Stimulated activated CD4-positive, alpha-beta T cell treated with anti-CD3 and anti-CD28 coated beads, Interleukin-15, amount 100 ng/mL, for 1 hour (primary cell): ENCODE data around the gene AMMECR1.

Source experiments
- DNase-seq, 2 donors: peaks; one replicate each; pipeline ENCODE4 v3.0.0-alpha.2; 2020; ENCODE audit warnings: low read depth in 1 of 2, low spot score in 1 of 2

Gene AMMECR1

GRCh38 chrX:110213183-110213582 is 104.7 kb downstream of the AMMECR1 start:
- no peak for DNase-seq

DNA sequence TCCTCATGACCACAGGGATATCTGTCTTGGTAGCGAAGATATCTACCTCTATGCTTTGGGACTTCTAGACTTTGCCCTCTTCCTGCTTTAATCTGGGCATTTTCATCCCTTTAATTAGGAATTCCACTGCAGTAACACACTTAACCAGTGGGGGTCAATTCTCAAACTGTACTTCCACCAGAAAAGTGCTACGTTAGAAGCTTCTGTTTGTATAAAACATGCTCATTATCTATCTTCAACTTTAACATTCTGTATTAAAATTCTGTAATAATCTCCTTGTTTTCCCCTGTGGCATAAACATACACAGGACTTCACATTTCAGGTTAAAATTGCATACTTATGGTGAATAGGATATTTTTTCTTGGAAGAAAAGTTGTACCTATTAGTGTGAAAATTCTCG is 105.6 kb downstream of the AMMECR1 start:
- no peak for DNase-seq

- DNase-seq = no peak
These were observed 106.5 kb downstream of the AMMECR1 start for GRCh38 chrX:110211340-110211739.

DNA sequence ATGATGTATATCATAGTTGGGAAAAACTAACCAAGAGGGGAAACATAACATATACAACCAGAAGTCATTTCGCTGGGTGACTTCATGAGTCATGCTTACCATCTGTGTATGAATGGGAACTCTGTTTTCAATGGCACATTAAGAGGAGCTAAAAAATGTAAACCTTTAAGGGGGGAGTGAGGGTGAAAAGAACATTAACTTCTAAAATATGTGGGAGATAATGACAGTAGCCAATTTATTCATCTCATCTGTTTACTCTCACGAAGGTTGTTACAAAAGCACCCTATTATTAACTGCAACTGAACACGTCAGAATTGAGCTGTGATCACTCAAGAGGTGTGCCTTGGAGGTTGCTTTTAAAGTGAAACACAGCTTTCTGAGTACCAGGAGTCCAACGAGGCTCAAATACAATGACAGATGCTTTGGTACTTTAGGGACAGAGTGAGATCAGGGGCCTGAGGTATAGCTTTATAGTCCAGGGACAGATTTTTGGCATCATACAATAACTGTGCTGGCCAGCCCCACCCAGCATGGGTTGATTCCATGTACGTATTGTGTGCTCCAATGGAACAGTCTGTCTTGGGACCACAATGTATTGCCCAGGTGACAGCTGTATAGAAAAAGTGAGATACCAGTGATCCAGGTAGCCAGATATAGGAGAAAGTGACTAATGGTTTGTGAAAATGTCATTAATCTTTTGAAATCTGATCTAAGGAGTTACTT is 107.3 kb downstream of the AMMECR1 start:
- no peak for DNase-seq

DNA sequence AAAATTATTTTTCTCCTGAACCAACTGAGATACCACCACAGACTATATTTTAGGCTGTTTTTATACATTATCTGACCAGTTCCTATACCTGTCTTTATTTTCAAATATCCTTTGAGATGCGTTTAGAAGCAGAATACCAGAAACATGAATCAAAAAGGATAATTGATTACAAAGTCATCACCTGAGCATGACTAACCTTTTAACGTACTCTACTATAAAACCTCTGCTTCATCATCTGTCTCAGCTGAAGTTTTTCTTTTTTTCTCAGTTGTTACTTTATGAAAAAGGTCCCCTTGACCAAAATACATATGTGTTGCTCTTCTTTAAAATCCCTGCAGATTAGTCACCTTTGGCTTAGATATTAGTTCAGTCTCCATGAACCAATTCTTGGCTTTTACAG is 109.8 kb downstream of the AMMECR1 start:
- DNase-seq = no peak

- no peak for DNase-seq
These were observed 112.9 kb downstream of the AMMECR1 start for GRCh38 chrX:110204986-110205385.

- no peak for DNase-seq
These were observed 116.1 kb downstream of the AMMECR1 start for GRCh38 chrX:110201799-110202198.

DNA sequence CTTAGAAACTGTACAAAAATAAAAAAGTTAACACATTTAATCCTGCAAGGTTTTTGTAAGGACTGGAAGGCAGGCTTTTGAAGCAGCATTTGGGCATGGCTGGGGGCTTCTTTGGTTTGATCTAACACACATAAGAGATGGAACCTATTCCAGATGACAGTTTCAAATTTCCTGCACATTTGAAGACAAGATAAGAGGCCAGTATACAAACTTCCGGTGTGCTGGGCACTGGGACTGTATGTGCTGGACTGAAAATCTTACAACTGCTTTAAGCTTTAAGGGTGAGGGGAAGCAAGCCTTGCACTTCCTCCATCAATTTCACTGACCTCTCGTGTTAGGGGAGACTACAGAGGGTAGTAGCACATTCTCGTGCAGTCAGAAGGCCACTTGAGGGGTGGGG is 122.9 kb downstream of the AMMECR1 start:
- DNase-seq = no peak

GRCh38 chrX:110192516-110192915 is 125.4 kb downstream of the AMMECR1 start:
- no peak for DNase-seq

GRCh38 chrX:110188701-110189558 is 129.0 kb downstream of the AMMECR1 start:
- DNase-seq = no peak

GRCh38 chrX:110183314-110183713 is 134.6 kb downstream of the AMMECR1 start:
- no peak for DNase-seq

- DNase-seq = no peak
These were observed 135.0 kb downstream of the AMMECR1 start for GRCh38 chrX:110182865-110183264.

- DNase-seq = no peak
These were observed 135.5 kb downstream of the AMMECR1 start for GRCh38 chrX:110182362-110182761.

- no peak for DNase-seq
These were observed 136.3 kb downstream of the AMMECR1 start for GRCh38 chrX:110181459-110182137.

GRCh38 chrX:110180928-110181310 is 137.0 kb downstream of the AMMECR1 start:
- DNase-seq = no peak

GRCh38 chrX:110180176-110180927 is 137.5 kb downstream of the AMMECR1 start:
- DNase-seq = no peak

DNA sequence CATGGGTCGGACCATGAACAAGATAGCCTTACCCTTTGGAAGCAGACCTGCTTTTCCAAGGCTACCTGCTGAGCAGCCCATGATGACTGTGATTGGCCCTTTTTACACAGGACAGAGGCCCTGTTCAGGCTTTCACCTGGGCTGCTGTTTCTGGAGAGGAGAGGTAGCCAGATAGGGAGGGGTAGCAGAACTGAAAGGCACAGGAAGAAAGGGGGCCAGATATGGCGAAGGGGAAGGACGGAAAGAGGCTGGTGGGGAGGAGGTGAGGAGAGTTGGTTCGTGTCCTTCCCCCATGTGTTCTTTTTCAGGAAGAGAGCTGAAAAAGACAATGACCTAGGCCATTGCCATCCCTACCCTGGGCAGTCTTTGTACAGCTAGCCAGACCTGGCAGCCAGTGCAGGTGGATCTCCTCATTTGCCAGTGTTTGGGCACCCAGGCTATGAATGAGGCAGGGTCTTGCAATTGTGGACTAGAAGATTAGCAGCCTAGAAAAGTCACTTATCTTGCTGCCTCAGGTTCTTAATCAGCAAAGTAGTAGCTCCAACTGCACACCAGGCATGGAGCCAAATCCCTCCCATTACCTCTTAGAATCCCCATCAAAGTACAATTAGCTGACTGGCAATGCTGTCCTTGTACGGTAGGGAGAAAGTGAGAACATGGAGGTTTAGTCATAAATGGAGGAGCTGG is 139.6 kb downstream of the AMMECR1 start:
- no peak for DNase-seq

DNA sequence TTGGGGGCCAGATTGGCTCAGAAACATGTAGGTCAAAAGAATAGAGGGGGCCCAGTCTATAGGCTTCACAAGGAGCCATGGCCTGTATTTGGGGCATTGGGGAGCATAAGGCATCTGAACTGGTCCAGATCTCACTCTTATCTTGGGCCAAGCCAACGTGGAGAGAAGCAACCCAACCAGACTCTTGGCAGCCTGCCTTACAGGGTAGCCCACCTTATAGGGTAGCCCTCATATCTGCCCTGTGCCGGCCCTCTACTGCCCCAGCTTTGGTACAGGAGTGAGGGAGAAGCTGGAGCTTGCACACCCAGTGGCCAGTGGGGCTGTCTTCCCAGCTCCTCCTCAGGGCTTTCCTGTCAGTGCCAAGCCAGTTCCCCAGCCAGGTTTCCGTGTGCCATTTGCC is 142.2 kb downstream of the AMMECR1 start:
- DNase-seq = no peak

GRCh38 chrX:110175146-110175545 is 142.7 kb downstream of the AMMECR1 start:
- DNase-seq = no peak
